SJSA1 (cell line): ENCODE results near the gene PCYT2. TPM values are rescaled to one million over a fixed set of nuclear protein-coding genes. Genes with fewer than 3 reads are reported as not detected.

Experiments used
- DNase-seq, 2 experiments: peaks; one replicate each; pipeline ENCODE4 v3.0.0-alpha.2; 2015 to 2020; ENCODE audit warnings: low spot score in 2 of 2, low read depth in 1 of 2
- H3K27ac ChIP-seq: fragments of 250-450 bp; sonication (Bioruptor Pico); 2 replicates; pipeline ENCODE4 v1.5.1; 2020; ENCODE audit warnings: mild to moderate bottlenecking, moderate library complexity
- H3K27me3 ChIP-seq: fragments of 250-450 bp; sonication (Bioruptor Pico); replicated peaks from 2 replicates; pipeline ENCODE4 v1.5.1; 2020; ENCODE audit warnings: mild to moderate bottlenecking, moderate library complexity
- H3K36me3 ChIP-seq: fragments of 250-450 bp; sonication (Bioruptor Pico); 2 replicates; pipeline ENCODE4 v1.5.1; 2020; ENCODE audit warnings: mild to moderate bottlenecking
- H3K4me1 ChIP-seq: fragments of 250-450 bp; sonication (Bioruptor Pico); replicated peaks from 2 replicates; pipeline ENCODE4 v1.6.1; 2021; ENCODE audit warnings: mild to moderate bottlenecking
- H3K4me3 ChIP-seq: fragments of 250-450 bp; sonication (Bioruptor Pico); 2 replicates; pipeline ENCODE4 v1.5.1; 2020; ENCODE audit warnings: mild to moderate bottlenecking
- H3K9me3 ChIP-seq: fragments of 250-450 bp; sonication (Bioruptor Pico); replicated peaks from 2 replicates; pipeline ENCODE4 v1.5.1; 2020; ENCODE audit warnings: mild to moderate bottlenecking
- total RNA-seq: library from RNA; depleted of rRNA; stranded (reverse); fragments of >200 nt; shearing (Covaris generic); gene quantifications from 2 replicates; pipeline ENCODE4 v1.2.3, GENCODE V29; 2014

Gene PCYT2
- total RNA-seq, 1 experiment from 2014 or later = 74.2 TPM

GRCh38 chr17:81884520-81884919 is 26.7 kb downstream of the PCYT2 start:
- Histone ChIP-seq H3K4me3 (no peak overlapping the region), H3K9me3 (no peaks in the 10 kb centered on the region), H3K4me1 (peaks cover 11% of the 10 kb centered on the region), H3K27ac (no peak overlapping the region), H3K36me3 (peaks cover 99% of the 10 kb centered on the region), H3K27me3 (no peaks in the 10 kb centered on the region)
- no peak for DNase-seq

- Histone ChIP-seq H3K27ac (no peak overlapping the region), H3K4me1 (no peaks in the 10 kb centered on the region), H3K36me3 (peaks cover 68% of the 10 kb centered on the region), H3K27me3 (no peaks in the 10 kb centered on the region), H3K4me3 (no peak overlapping the region), H3K9me3 (no peaks in the 10 kb centered on the region)
- no peak for DNase-seq
Observed at GRCh38 chr17:81879121-81879520, 32.1 kb downstream of the PCYT2 start.

DNA sequence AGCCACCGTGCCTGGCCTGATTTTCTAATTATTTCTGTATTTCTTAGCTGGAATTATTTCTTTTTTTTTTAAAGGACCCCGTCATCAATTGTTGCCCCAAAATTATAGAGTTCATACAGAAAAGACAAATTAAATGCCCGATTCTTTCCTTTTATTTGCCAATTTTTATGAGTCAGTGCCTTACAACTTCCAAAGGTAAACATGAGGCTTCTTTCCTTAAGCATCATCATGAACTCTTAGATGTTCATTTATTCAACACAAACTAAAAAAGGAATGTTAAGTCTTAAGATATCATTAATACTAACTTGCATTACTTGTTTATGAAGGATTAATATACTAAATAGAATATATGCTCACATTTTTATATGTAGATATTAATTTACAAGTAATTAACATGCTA is 32.9 kb downstream of the PCYT2 start:
- Histone ChIP-seq H3K4me3 (no peak overlapping the region), H3K27ac (no peak overlapping the region), H3K27me3 (no peaks in the 10 kb centered on the region), H3K36me3 (peaks cover 59% of the 10 kb centered on the region), H3K4me1 (no peaks in the 10 kb centered on the region), H3K9me3 (no peaks in the 10 kb centered on the region)
- DNase-seq = no peak

GRCh38 chr17:81877569-81877968 is 33.6 kb downstream of the PCYT2 start:
- no peaks in the 10 kb centered on the region; the same call in 1 of the 2 replicates for H3K4me1 ChIP-seq
- no peaks in the 10 kb centered on the region for H3K9me3 ChIP-seq
- DNase-seq = no peak
- H3K27me3 ChIP-seq = no peaks in the 10 kb centered on the region
- peaks cover 57% of the 10 kb centered on the region for H3K36me3 ChIP-seq
- H3K27ac ChIP-seq = no peak overlapping the region
- H3K4me3 ChIP-seq = no peak overlapping the region

GRCh38 chr17:81871387-81872230 is 39.6 kb downstream of the PCYT2 start:
- H3K4me3 ChIP-seq = peak overlapping the region; percentile 98
- H3K27ac ChIP-seq = peak overlapping the region; percentile 87
- DNase-seq = peak; percentile 88 to 98
- H3K9me3 ChIP-seq = no peaks in the 10 kb centered on the region; the same call in 1 of the 2 replicates
- peaks cover 50% of the 10 kb centered on the region for H3K4me1 ChIP-seq
- no peaks in the 10 kb centered on the region for H3K27me3 ChIP-seq
- peaks cover 57% of the 10 kb centered on the region for H3K36me3 ChIP-seq

DNA sequence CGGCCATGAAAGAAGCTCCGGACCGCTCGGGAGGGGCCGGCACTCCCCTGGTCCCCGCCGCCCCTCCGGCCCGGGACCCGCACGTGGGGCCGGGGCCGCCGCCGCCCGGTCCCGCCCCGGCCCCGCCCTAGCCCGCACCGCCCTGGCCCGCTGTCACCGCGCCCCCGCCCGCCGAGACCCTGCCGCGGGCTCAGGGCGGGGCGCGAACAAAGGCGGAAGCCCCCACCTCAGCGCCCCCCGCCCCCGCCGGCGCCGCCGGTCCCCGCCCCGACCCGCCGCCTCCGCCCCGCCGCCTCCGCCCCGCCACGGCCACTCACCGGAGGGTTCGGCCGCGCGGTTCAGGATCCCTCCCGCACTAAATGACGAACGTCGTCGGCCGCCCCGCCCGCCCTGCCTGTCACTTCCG is 40.2 kb downstream of the PCYT2 start, which contains the start of gene ARHGDIA:
Gene ARHGDIA (minus strand): TSS at position 357 of the 406 bp plus-strand sequence. CDS start 1,407 bp downstream, outside the sequence.
- no peak for DNase-seq
- Histone ChIP-seq H3K4me3 (peak within 1 kb of the TSS; percentile 98), H3K27me3 (no peaks in the 10 kb centered on the region), H3K27ac (peak within 1 kb of the TSS; percentile 93), H3K9me3 (no peaks in the 10 kb centered on the region; the same call in 1 of the 2 replicates), H3K36me3 (peaks cover 59% of the 10 kb centered on the region), H3K4me1 (peaks cover 50% of the 10 kb centered on the region)

GRCh38 chr17:81870131-81870980 is 40.8 kb downstream of the PCYT2 start:
- peaks cover 50% of the 10 kb centered on the region for H3K4me1 ChIP-seq
- H3K27ac ChIP-seq = peak overlapping the region; percentile 93
- DNase-seq = peak; percentile 76 to 84
- no peaks in the 10 kb centered on the region; the same call in 1 of the 2 replicates for H3K9me3 ChIP-seq
- peaks cover 66% of the 10 kb centered on the region for H3K36me3 ChIP-seq
- peak overlapping the region; percentile 98 for H3K4me3 ChIP-seq
- no peaks in the 10 kb centered on the region for H3K27me3 ChIP-seq

DNA sequence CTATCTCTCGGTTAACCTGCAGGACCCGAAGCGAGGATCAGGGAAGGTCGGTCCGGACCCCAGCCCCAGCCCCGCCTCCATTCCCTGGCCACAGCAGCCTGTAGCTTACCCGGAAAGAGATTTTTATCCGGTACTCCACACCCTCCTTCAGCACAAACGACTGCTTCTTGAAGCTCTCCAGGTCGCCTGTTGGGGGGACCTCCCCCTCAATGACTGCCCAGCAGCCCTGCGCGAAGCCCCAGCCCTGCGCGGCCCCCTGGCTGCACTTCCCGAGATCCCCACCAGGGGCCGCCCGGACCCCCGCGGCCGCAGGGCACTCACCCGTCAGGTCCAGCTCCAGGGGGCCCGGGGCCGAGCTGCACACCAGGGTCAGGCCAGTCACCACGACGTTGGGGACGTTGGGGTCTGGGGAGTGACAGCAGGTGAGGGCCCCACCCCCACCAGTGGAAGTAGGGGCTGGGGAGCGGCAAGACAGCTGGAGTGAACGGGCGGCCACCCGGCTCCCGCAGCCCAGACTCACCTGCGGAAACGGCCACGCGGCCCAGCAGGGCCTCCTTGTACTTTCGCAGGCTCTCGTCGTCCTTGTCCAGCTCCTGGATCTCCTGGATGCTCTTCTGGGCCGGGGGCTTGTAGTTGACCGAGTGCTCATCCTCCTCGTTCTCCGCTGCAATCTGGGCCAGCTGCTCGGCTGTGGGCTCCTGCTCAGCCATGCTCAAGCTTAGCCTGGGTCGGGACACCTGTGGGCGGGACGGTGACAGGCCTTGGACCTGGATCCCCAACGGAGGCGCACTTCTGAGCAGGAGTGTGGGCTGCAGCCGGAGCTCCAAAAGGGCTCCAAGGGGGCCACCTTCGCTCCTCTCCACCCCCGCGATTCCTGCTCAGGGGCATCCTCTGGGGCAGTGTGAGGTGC is 41.7 kb downstream of the PCYT2 start:
- no peaks in the 10 kb centered on the region; the same call in 1 of the 2 replicates for H3K9me3 ChIP-seq
- no peaks in the 10 kb centered on the region for H3K27me3 ChIP-seq
- DNase-seq = peak; percentile 70 to 72
- peak overlapping the region; percentile 93 for H3K27ac ChIP-seq
- H3K4me1 ChIP-seq = peaks cover 50% of the 10 kb centered on the region
- peaks cover 74% of the 10 kb centered on the region for H3K36me3 ChIP-seq
- H3K4me3 ChIP-seq = peak overlapping the region; percentile 98

GRCh38 chr17:81868674-81869220 is 42.5 kb downstream of the PCYT2 start:
- Histone ChIP-seq H3K27ac (peak overlapping the region; percentile 68), H3K36me3 (peaks cover 82% of the 10 kb centered on the region), H3K27me3 (no peaks in the 10 kb centered on the region), H3K4me3 (peak overlapping the region; percentile 98), H3K9me3 (no peaks in the 10 kb centered on the region; the same call in 1 of the 2 replicates), H3K4me1 (peaks cover 50% of the 10 kb centered on the region)
- DNase-seq = peak; percentile 66 to 96

- H3K4me1 ChIP-seq = peaks cover 50% of the 10 kb centered on the region
- no peaks in the 10 kb centered on the region; the same call in 1 of the 2 replicates for H3K9me3 ChIP-seq
- H3K36me3 ChIP-seq = peaks cover 88% of the 10 kb centered on the region
- H3K27ac ChIP-seq = peak overlapping the region; percentile 32; the same call in 1 of the 2 replicates
- no peak overlapping the region for H3K4me3 ChIP-seq
- peak in 1 of 2 experiments; percentile 23 for DNase-seq
- H3K27me3 ChIP-seq = no peaks in the 10 kb centered on the region
Observed at GRCh38 chr17:81867991-81868673, 43.1 kb downstream of the PCYT2 start.

DNA sequence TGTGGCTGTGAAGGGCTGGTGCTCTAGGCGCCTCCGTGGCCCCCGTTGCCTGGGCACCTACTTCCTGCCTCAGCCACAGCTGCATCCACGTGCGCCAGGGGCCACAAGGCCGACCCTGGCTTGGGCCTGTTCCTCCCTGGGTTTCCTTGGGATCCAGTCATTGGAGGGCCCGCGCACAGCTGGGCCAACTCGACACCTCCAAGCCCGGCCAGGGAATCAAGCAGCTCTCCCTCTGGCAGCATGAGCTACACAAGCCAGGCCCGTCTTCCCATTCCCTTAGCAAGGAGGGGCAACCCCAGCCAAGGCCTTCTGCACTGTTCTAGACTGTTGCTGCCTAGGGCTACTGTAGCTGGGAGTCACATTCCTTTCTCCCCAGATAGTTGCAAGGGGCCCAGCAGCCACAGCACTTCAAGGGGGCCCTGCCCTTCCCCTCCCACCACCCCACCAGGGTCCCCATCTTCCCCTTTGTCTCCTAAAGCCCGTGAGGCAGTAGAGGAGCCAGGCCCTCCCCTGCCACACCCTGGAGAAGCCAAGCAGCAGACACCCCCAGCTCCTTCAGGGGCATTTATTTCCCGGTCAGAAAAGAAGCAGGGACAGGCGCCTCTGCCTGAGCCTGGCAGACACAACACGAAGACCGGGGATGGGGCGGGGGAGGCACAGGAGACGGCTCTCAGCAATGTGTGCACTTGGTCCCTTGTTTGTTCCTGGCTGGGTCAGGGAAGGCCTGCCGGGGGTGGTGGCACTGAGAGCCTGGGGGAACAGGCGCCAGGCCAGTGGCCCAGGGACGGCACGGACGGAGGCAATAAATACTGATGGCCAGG is 43.8 kb downstream of the PCYT2 start:
- Histone ChIP-seq H3K36me3 (peaks cover 91% of the 10 kb centered on the region), H3K9me3 (no peaks in the 10 kb centered on the region; the same call in 1 of the 2 replicates), H3K4me1 (peaks cover 49% of the 10 kb centered on the region), H3K27ac (peak overlapping the region; percentile 32; the same call in 1 of the 2 replicates), H3K27me3 (no peaks in the 10 kb centered on the region), H3K4me3 (no peak overlapping the region)
- peak in 1 of 2 experiments; percentile 46 for DNase-seq
